A549 (cell line): ENCODE results near the gene NDUFV2. TPM values are rescaled to one million over a fixed set of nuclear protein-coding genes. Genes with fewer than 3 reads are reported as not detected.
A peak's percentile ranks its signal among the peaks of the same experiment; 100 is the strongest.

Experiments used
- ATAC-seq, 2 experiments: fragments of 200-7000 bp in 1 of 2; fragments of >200 bp in 1 of 2; cut with Nextera tagmentation in 1 of 2; cut with Tn5 transposase in 1 of 2; 3 replicates each; pipeline versions ENCODE4 v1.8.0 to v1.9.1; 2018 to 2020; ENCODE audit warnings: mild to moderate bottlenecking in 1 of 2, moderate library complexity in 1 of 2
- CTCF ChIA-PET: fragments of 300-600 bp; sonication (Branson Sonifier 250); formaldehyde crosslinking; extraction: SDS; loops from one replicate; lab custom pipeline; 2021; ENCODE audit warnings: antibody characterized with exemption, inconsistent platforms; lab: Yijun Ruan, JAX
- POLR2A ChIA-PET: fragments of 350-600 bp; formaldehyde crosslinking; extraction: SDS; loops from one replicate; lab custom pipeline; 2021; ENCODE audit warnings: antibody characterized with exemption, inconsistent platforms; lab: Yijun Ruan, JAX
- DNase-seq, 2 experiments: peaks; one replicate each; pipeline versions ENCODE4 v3.0.0 to v3.0.0-alpha.2; 2011 to 2016; ENCODE audit warnings: low read depth in 1 of 2, low spot score in 1 of 2
- FAIRE-seq: peaks from 2 replicates; lab custom pipeline; 2011; peaks lifted over from hg19 to GRCh38; lab: Jason Lieb, UNC
- H3K27ac ChIP-seq, 2 experiments: fragments of >200 bp; sonication (Bioruptor Twin); formaldehyde crosslinking; 3 replicates each; pipeline ENCODE4 v1.5.1; 2016 to 2017
- H3K4me1 ChIP-seq: fragments of >200 bp; sonication (Bioruptor Twin); formaldehyde crosslinking; 3 replicates; pipeline ENCODE4 v1.6.1; 2016
- H3K4me2 ChIP-seq: fragments of >200 bp; sonication (Bioruptor Twin); formaldehyde crosslinking; 3 replicates; pipeline ENCODE4 v1.6.1; 2016
- H3K4me3 ChIP-seq: fragments of >200 bp; sonication (Bioruptor Twin); formaldehyde crosslinking; 3 replicates; pipeline ENCODE4 v1.5.1; 2016
- H3K9me3 ChIP-seq: fragments of >200 bp; sonication (Bioruptor Twin); formaldehyde crosslinking; 3 replicates; pipeline ENCODE4 v1.6.1; 2016
- CBX8 ChIP-seq: fragments of 200-600 bp; sonication (generic); IDR thresholded peaks from 2 replicates; pipeline ENCODE4 v1.6.1; 2016
- CHD2 ChIP-seq: fragments of 150-350 bp; IDR thresholded peaks from 2 replicates; pipeline ENCODE4 v1.6.1; 2014; ENCODE audit warnings: low read length; ENCODE audit not compliant: partially characterized antibody
- CHD4 ChIP-seq: fragments of 200-600 bp; sonication (generic); IDR thresholded peaks from 2 replicates; pipeline ENCODE4 v1.6.1; 2016; ENCODE audit warnings: antibody characterized with exemption, mild to moderate bottlenecking, borderline replicate concordance
- E2F6 ChIP-seq: IDR thresholded peaks from 2 replicates; pipeline ENCODE4 v1.6.1; 2012; ENCODE audit warnings: low read depth, borderline replicate concordance
- ELK1 ChIP-seq: fragments of 150-350 bp; IDR thresholded peaks from 2 replicates; pipeline ENCODE4 v1.6.1; 2014; ENCODE audit warnings: low read depth, mild to moderate bottlenecking, low read length
- ESRRA ChIP-seq: fragments of 150-350 bp; IDR thresholded peaks from 2 replicates; pipeline ENCODE4 v1.6.1; 2014; ENCODE audit warnings: mild to moderate bottlenecking, low read length, borderline replicate concordance
- GATA3 ChIP-seq: IDR thresholded peaks from 2 replicates; pipeline ENCODE4 v1.6.1; 2012; ENCODE audit warnings: borderline replicate concordance
- HES2 ChIP-seq: fragments of >200 bp; sonication (Bioruptor Twin); formaldehyde crosslinking; IDR thresholded peaks from 2 replicates; pipeline ENCODE4 v1.6.1; 2016
- HOXB5 ChIP-seq: fragments of 250-450 bp; sonication (Bioruptor Pico); IDR thresholded peaks from 2 replicates; pipeline ENCODE4 v1.5.0; 2020; ENCODE audit warnings: mild to moderate bottlenecking, moderate library complexity
- JUN ChIP-seq, 2 experiments: fragments of >200 bp; sonication (Bioruptor Twin); formaldehyde crosslinking; IDR thresholded peaks; 2 replicates in 1 of 2; 3 replicates in 1 of 2; pipeline ENCODE4 v1.6.1; 2016 to 2017
- JUNB ChIP-seq: fragments of >200 bp; sonication (Bioruptor Twin); formaldehyde crosslinking; IDR thresholded peaks from 2 replicates; pipeline ENCODE4 v1.6.1; 2016
- KDM1A ChIP-seq: fragments of 200-600 bp; sonication (generic); IDR thresholded peaks from 2 replicates; pipeline ENCODE4 v1.6.1; 2016; ENCODE audit warnings: low read depth, mild to moderate bottlenecking
- MAZ ChIP-seq: fragments of 150-350 bp; IDR thresholded peaks from 2 replicates; pipeline ENCODE4 v1.6.1; 2014; ENCODE audit warnings: antibody characterized with exemption, low read depth, low read length, borderline replicate concordance
- MYC ChIP-seq: IDR thresholded peaks from 2 replicates; pipeline ENCODE4 v1.6.1; 2012; ENCODE audit warnings: mild to moderate bottlenecking, inconsistent platforms, low read length, improper control_type of control experiment, borderline replicate concordance
- NR3C1 ChIP-seq: fragments of >200 bp; sonication (Bioruptor Twin); formaldehyde crosslinking; IDR thresholded peaks from 3 replicates; pipeline ENCODE4 v1.6.1; 2017
- PHF8 ChIP-seq: fragments of 200-600 bp; sonication (generic); IDR thresholded peaks from 2 replicates; pipeline ENCODE4 v1.6.1; 2016; ENCODE audit warnings: low read depth, mild to moderate bottlenecking, antibody characterized with exemption, moderate library complexity, borderline replicate concordance
- POLR2A ChIP-seq: IDR thresholded peaks from 2 replicates; pipeline ENCODE4 v1.6.1; 2012; ENCODE audit warnings: mild to moderate bottlenecking, low read length
- RAD21 ChIP-seq, 2 experiments: fragments of >200 bp in 1 of 2; sonication (Bioruptor Twin) in 1 of 2; formaldehyde crosslinking in 1 of 2; IDR thresholded peaks in 1 of 2; conservative IDR thresholded peaks in 1 of 2; 2 replicates in 1 of 2; 3 replicates in 1 of 2; pipeline ENCODE4 v1.6.1; 2012 to 2018; ENCODE audit warnings: inconsistent platforms in 1 of 2
- RARB ChIP-seq: fragments of 250-450 bp; sonication (Bioruptor Pico); IDR thresholded peaks from 2 replicates; pipeline ENCODE4 v1.8.0; 2021; ENCODE audit warnings: mild to moderate bottlenecking, moderate library complexity
- RCOR1 ChIP-seq: fragments of 150-350 bp; IDR thresholded peaks from 2 replicates; pipeline ENCODE4 v1.6.1; 2014; ENCODE audit warnings: antibody characterized with exemption, low read length, low read depth
- REST ChIP-seq: fragments of 200-600 bp; sonication (generic); IDR thresholded peaks from 2 replicates; pipeline ENCODE4 v1.6.1; 2016; ENCODE audit warnings: antibody characterized with exemption, mild to moderate bottlenecking, moderate library complexity
- SREBF2 ChIP-seq: fragments of 450-650 bp; IDR thresholded peaks from 2 replicates; pipeline ENCODE4 v1.6.1; 2014; ENCODE audit warnings: mild to moderate bottlenecking, moderate library complexity
- TFCP2L1 ChIP-seq: fragments of 250-450 bp; sonication (Bioruptor Pico); IDR thresholded peaks from 2 replicates; pipeline ENCODE4 v1.5.0; 2021; ENCODE audit warnings: mild to moderate bottlenecking
- ZNF302 ChIP-seq: fragments of 250-450 bp; sonication (Bioruptor Pico); IDR thresholded peaks from 2 replicates; pipeline ENCODE4 v1.9.0; 2021; ENCODE audit warnings: inconsistent platforms, mild to moderate bottlenecking, moderate library complexity
- WGBS: methylation state at CpG from one replicate; pipeline ENCODE4 v1.1.6; 2017; ENCODE audit errors: missing lambda C conversion rate; 5-methylcytosine and 5-hydroxymethylcytosine counted together
- polyA plus RNA-seq, 4 experiments: library from polyadenylated mRNA; depleted of rRNA in 3 of 4; stranded (reverse); fragments of >200 nt; fragmentation: RNase III in 1 of 4; extraction: RNeasy Plus Mini Kit Qiagen cat#74134 plus additional on column Dnase treatment in 1 of 4; gene quantifications; 2 replicates in 3 of 4; 3 replicates in 1 of 4; pipeline ENCODE4 v1.2.3, GENCODE V29; 2011 to 2017

NDUFV2 gene
- polyA plus RNA-seq, 2 of the 4 experiments (the other 2 are of a cell fraction) = 115 to 180 TPM

GRCh38 chr18:9139400-9140039 lies 37.0 kb downstream of the NDUFV2 start:
- POLR2A ChIA-PET = no interaction called here
- no peak for ATAC-seq
- no peak for FAIRE-seq
- no peak for DNase-seq
- Histone ChIP-seq H3K4me3 (no peak overlapping the region), H3K4me1 (peaks cover 54% of the 10 kb centered on the region), H3K4me2 (peak overlapping the region; percentile 78), H3K9me3 (no peaks in the 10 kb centered on the region), H3K27ac (no peak overlapping the region)
- 71% methylated on average over 7 of the region's 7 CpGs for WGBS
- no peak for TF ChIP-seq RAD21 (conservative IDR thresholded peaks at IDR 0.05 in 1 of 2, IDR thresholded peaks at IDR 0.05 in 1 of 2)
- CTCF ChIA-PET = interaction anchor here (1.7 to 8.1 kb wide), 2 partner anchors 8 to 67 kb away, joined by 10 to 48 read pairs; no protein-coding TSS in a partner anchor

- ChIA-PET CTCF (interaction anchor here (8.1 kb wide), 1 partner anchor 68 kb away, joined by 48 read pairs; no protein-coding TSS in a partner anchor), POLR2A (no interaction called here)
- no peak overlapping the region for H3K4me3 ChIP-seq
- DNase-seq = no peak
- H3K27ac ChIP-seq = no peak overlapping the region
- ATAC-seq = no peak
- WGBS = 85% methylated on average over 2 of the region's 2 CpGs
- TF ChIP-seq ELK1 = no peak
- no peak for TF ChIP-seq GATA3
- TF ChIP-seq POLR2A = no peak
- no peak for TF ChIP-seq HES2
- no peak for TF ChIP-seq TFCP2L1 (CRISPR knock-in tag)
- no peak for TF ChIP-seq JUN (IDR thresholded peaks at IDR 0.05)
- no peak for TF ChIP-seq RARB (CRISPR knock-in tag)
- no peak for TF ChIP-seq CHD2
- no peak for TF ChIP-seq ZNF302 (CRISPR knock-in tag)
- TF ChIP-seq MAZ = no peak
- no peak for TF ChIP-seq REST
- peak overlapping the region; percentile 78 for H3K4me2 ChIP-seq
- H3K4me1 ChIP-seq = peaks cover 51% of the 10 kb centered on the region
- no peak for FAIRE-seq
- H3K9me3 ChIP-seq = no peaks in the 10 kb centered on the region
Observed at GRCh38 chr18:9140381-9140780, 37.9 kb downstream of the NDUFV2 start.

GRCh38 chr18:9140984-9141383 lies 38.5 kb downstream of the NDUFV2 start:
- WGBS = 95% methylated on average over 2 of the region's 2 CpGs
- Histone ChIP-seq H3K4me3 (no peak overlapping the region), H3K4me2 (peak overlapping the region; percentile 78; the same call in 1 of the 3 replicates), H3K4me1 (peaks cover 51% of the 10 kb centered on the region), H3K9me3 (no peaks in the 10 kb centered on the region), H3K27ac (no peak overlapping the region)
- no peak for DNase-seq
- TF ChIP-seq MYC = no peak
- TF ChIP-seq MAZ = no peak
- no peak for TF ChIP-seq HOXB5 (CRISPR knock-in tag)
- TF ChIP-seq JUN (IDR thresholded peaks at IDR 0.05) = no peak
- no peak for TF ChIP-seq JUNB
- TF ChIP-seq RCOR1 = no peak
- TF ChIP-seq KDM1A = no peak
- no peak for TF ChIP-seq SREBF2
- TF ChIP-seq E2F6 = no peak
- no peak for TF ChIP-seq PHF8
- TF ChIP-seq NR3C1 = no peak
- no peak for TF ChIP-seq POLR2A
- TF ChIP-seq ESRRA = no peak
- no peak for TF ChIP-seq CHD4
- TF ChIP-seq CBX8 = no peak
- no peak for TF ChIP-seq ZNF302 (CRISPR knock-in tag)
- CTCF ChIA-PET = interaction anchor here (8.1 kb wide), 1 partner anchor 69 kb away, joined by 48 read pairs; no protein-coding TSS in a partner anchor
- POLR2A ChIA-PET = no interaction called here
- no peak for ATAC-seq
- no peak for FAIRE-seq
